ENCODE data around the gene EIF3B.

- TF ChIP-seq, protein P1, sequence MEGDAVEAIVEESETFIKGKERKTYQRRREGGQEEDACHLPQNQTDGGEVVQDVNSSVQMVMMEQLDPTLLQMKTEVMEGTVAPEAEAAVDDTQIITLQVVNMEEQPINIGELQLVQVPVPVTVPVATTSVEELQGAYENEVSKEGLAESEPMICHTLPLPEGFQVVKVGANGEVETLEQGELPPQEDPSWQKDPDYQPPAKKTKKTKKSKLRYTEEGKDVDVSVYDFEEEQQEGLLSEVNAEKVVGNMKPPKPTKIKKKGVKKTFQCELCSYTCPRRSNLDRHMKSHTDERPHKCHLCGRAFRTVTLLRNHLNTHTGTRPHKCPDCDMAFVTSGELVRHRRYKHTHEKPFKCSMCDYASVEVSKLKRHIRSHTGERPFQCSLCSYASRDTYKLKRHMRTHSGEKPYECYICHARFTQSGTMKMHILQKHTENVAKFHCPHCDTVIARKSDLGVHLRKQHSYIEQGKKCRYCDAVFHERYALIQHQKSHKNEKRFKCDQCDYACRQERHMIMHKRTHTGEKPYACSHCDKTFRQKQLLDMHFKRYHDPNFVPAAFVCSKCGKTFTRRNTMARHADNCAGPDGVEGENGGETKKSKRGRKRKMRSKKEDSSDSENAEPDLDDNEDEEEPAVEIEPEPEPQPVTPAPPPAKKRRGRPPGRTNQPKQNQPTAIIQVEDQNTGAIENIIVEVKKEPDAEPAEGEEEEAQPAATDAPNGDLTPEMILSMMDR (conservative IDR thresholded peaks at IDR 0.05 in 1 of 2, IDR thresholded peaks at IDR 0.05 in 1 of 2; ENCODE audit: extremely low read depth in 1 of 2, insufficient read depth in 1 of 2, low read depth in 1 of 2, low read length in 2 of 2): no peak
- no peak for TF ChIP-seq EZH2 (IDR thresholded peaks at IDR 0.05; ENCODE audit: borderline replicate concordance, low read length)
Measured at GRCh38 chr7:2417981-2418481, 63.4 kb downstream of the EIF3B start.

All from mammary epithelial cell (primary cell).